CD4-positive, CD25-positive, alpha-beta regulatory T cell (primary cell): ENCODE measurements around the gene DUSP2. TPM values are rescaled to one million over a fixed set of nuclear protein-coding genes. Genes with fewer than 3 reads are reported as not detected.

ENCODE experiments used
- ATAC-seq, 2 donors: fragments of 150-1000 bp; cut with Tn5 transposase; one replicate each; pipeline ENCODE4 v1.10.0; 2021; ENCODE audit warnings: low read depth in 2 of 2, moderate number of reproducible peaks in 2 of 2, moderate library complexity in 1 of 2
- DNase-seq, 3 donors: peaks; one replicate each; pipeline versions ENCODE4 v3.0.0 to v3.0.0-alpha.2; 2012 to 2022; ENCODE audit warnings: mixed read lengths in 1 of 3
- H3K27ac ChIP-seq: one replicate; pipeline ENCODE4 v1.7.0; 2013; ENCODE audit warnings: mild to moderate bottlenecking, low read length; ENCODE audit not compliant: insufficient read depth, poor library complexity, severe bottlenecking
- H3K27me3 ChIP-seq: one replicate; pipeline ENCODE4 v1.7.0; 2013; ENCODE audit warnings: low read length; ENCODE audit not compliant: control insufficient read depth, insufficient read depth
- H3K36me3 ChIP-seq: one replicate; pipeline ENCODE4 v1.7.0; 2013; ENCODE audit warnings: mild to moderate bottlenecking, low read length, moderate library complexity; ENCODE audit not compliant: control insufficient read depth, insufficient read depth
- H3K4me1 ChIP-seq: 2 replicates; pipeline ENCODE4 v1.7.0; 2013; ENCODE audit warnings: mild to moderate bottlenecking, low read length; ENCODE audit not compliant: insufficient read depth, control insufficient read depth, poor library complexity, severe bottlenecking
- H3K4me3 ChIP-seq: one replicate; pipeline ENCODE4 v1.7.0; 2013; ENCODE audit warnings: low read depth, mild to moderate bottlenecking, low read length, moderate library complexity
- H3K9me3 ChIP-seq, 2 experiments: 1 replicate in 1 of 2; 2 replicates in 1 of 2; pipeline ENCODE4 v1.7.0; 2013; ENCODE audit warnings: low read length in 2 of 2, mild to moderate bottlenecking in 1 of 2, moderate library complexity in 1 of 2; ENCODE audit not compliant: control insufficient read depth in 2 of 2
- H3K27ac Mint-ChIP-seq, 3 donors: one replicate each; pipeline ENCODE4 v1.8.0; 2020 to 2022; ENCODE audit warnings: mild to moderate bottlenecking in 3 of 3, mixed read lengths in 3 of 3, moderate library complexity in 2 of 3
- H3K27me3 Mint-ChIP-seq: one replicate; pipeline ENCODE4 v1.8.0; 2022; ENCODE audit warnings: mild to moderate bottlenecking, mixed read lengths
- H3K36me3 Mint-ChIP-seq: one replicate; pipeline ENCODE4 v1.8.0; 2020; ENCODE audit warnings: mixed read lengths
- H3K4me1 Mint-ChIP-seq, 4 donors: one replicate each; pipeline ENCODE4 v1.8.0; 2020 to 2022; ENCODE audit warnings: mixed read lengths in 4 of 4, mild to moderate bottlenecking in 1 of 4
- H3K4me3 Mint-ChIP-seq, 4 donors: one replicate each; pipeline ENCODE4 v1.8.0; 2020 to 2022; ENCODE audit warnings: mild to moderate bottlenecking in 4 of 4, mixed read lengths in 4 of 4, moderate library complexity in 3 of 4
- H3K9me3 Mint-ChIP-seq, 7 donors: one replicate each; pipeline ENCODE4 v1.8.0; 2020 to 2022; ENCODE audit warnings: mixed read lengths in 7 of 7, mild to moderate bottlenecking in 3 of 7, moderate library complexity in 2 of 7
- polyA plus RNA-seq, 4 donors: library from polyadenylated mRNA; unstranded; fragments of 300-500 nt; fragmentation: Illumina TruSeq; gene quantifications; one replicate each; pipeline ENCODE4 v1.2.3, GENCODE V29; 2021
- total RNA-seq: library from RNA; stranded (reverse); gene quantifications from one replicate; pipeline ENCODE4 v1.2.3, GENCODE V29; 2022

The DUSP2 gene
- total and polyA plus RNA-seq, 5 donors from 2014 or later, result 30.8 to 566 (median 47.2) TPM

DNA sequence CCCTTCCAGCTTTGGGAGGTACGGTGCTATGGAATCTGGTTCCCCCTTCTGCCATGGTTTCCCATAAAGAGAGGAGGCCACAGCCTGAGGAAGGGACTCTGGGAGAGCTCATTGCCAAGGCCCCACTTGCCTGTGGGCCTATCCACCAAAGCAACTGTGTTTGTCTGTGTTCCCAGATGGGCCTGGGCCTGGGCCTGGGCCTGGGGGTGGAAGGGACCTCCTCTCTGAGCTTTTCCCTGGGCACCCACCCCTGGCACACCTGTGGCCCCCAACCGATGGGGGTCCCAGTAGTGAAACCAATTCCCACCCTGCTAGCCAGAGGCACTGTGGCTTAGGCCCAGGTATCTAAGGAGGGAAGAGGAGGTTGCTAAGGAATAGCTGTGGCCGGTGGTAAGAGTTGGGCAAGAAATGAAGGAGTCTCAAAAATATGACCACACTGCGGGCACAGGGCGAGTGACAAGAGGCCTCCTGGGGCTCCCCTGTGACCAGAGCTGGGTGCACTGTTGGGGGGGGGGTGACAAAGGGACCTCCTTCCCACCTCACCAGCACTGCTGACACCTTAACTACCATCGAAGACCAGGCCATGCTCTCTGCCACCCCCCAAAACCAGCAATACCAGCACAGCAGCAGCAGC is 4.9 kb upstream of the DUSP2 start:
- Mint-ChIP-seq H3K4me3 (peak overlapping the region in 2 of 4 donors; percentile 68 to 81), H3K36me3 (no peaks in the 10 kb centered on the region), H3K4me1 (peaks cover 10 to 78% (median 29%) of the 10 kb centered on the region in 4 donors), H3K27me3 (peaks cover 4% of the 10 kb centered on the region), H3K27ac (peak overlapping the region in 2 of 3 donors; percentile 65 to 77), H3K9me3 (no peaks in the 10 kb centered on the region)
- H3K27me3 ChIP-seq, result no peaks in the 10 kb centered on the region
- DNase-seq (no peak), ATAC-seq (no peak)
- H3K4me3 ChIP-seq, result no peak overlapping the region
- peaks cover 49% of the 10 kb centered on the region for H3K4me1 ChIP-seq
- no peaks in the 10 kb centered on the region for H3K36me3 ChIP-seq
- H3K9me3 ChIP-seq, result no peaks in the 10 kb centered on the region
- no peak overlapping the region for H3K27ac ChIP-seq

DNA sequence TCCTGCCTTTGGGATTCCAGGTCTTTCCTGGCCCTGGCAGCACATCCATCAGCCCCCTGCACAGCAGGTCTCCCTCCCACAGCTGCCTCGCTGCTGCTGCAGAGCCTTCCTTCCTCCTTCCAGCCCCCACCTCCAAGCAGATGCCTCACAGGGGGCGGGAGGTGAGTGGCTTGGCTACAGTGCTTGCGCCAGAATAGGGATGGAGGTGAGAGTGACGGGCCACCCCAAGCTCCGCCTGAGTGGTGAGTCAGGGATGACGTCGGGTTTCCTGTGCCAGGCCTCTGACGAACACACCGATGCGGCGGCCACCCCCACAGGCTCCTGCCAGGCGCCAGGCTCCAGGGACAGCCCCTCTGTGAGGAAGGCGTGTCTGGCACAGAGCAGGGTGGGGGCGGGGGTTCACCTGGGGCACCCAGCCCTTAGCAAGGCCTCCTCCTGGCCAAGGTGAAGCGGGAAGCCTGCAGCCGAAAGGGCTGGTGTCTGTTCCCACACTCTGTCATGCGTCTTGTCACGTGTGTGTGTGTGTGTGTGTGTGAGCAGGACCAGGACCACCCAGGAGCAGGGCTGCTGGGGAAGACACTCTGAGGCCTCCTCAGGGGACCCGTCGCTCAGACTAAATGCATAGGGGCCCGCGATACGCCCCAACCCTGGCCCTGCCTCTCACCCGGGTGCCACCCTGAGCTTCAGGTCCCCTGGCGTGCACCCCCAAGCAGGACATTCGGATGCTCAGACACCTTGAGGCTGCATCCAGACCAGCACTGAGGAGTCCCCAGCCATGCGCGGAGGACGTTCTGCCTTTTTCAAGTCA is 3.4 kb upstream of the DUSP2 start:
- no peaks in the 10 kb centered on the region for H3K9me3 ChIP-seq
- Mint-ChIP-seq H3K27ac (peak overlapping the region; percentile 93 to 100 (median 100)), H3K9me3 (peaks cover 0 to 2% (median 0%) of the 10 kb centered on the region in 7 donors), H3K4me3 (peak overlapping the region; percentile 88 to 94 (median 91)), H3K4me1 (peaks cover 10 to 83% (median 34%) of the 10 kb centered on the region in 4 donors), H3K36me3 (no peaks in the 10 kb centered on the region), H3K27me3 (peaks cover 12% of the 10 kb centered on the region)
- H3K36me3 ChIP-seq, result peaks cover 3% of the 10 kb centered on the region
- H3K4me3 ChIP-seq, result peak overlapping the region; percentile 45
- peaks cover 58% of the 10 kb centered on the region for H3K4me1 ChIP-seq
- ATAC-seq (peak; percentile 73 to 76), DNase-seq (peak; percentile 97)
- peak overlapping the region; percentile 100 for H3K27ac ChIP-seq
- H3K27me3 ChIP-seq, result no peaks in the 10 kb centered on the region

DNA sequence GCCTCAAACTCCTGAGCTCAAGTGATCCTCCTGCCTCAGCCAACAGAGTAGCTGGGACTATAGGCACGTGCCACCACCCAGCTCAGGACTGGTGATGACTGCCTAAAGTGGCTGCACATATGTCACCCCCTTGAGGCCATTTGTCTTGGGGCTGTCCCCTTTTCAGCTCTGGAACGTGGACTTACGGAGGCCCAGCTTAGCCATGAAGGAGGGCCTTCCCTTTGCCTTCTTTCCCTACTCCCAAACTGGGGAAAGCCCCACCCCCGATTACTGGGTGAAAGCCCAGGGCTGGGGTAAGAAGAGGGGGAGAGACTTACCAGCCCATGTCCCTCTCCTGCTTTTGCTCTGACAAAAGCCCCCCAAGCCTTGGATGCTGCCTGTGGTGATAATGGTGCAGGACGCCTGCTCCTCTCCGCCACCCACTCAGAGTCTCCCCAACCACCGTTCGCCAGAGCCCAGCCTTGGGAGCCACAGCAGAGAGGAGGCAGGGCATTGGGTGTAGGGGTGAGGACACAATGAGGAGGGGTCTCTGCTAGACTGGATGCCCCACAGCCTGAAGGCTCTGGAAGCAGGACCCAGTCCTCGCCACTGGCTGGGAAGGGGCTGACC is 2.5 kb upstream of the DUSP2 start:
- peak overlapping the region; percentile 98 to 100 (median 100) for H3K27ac Mint-ChIP-seq
- DNase-seq, result peak in 1 of 3 donors; percentile 42
- peaks cover 12% of the 10 kb centered on the region for H3K27me3 Mint-ChIP-seq
- peak overlapping the region; percentile 26 for H3K4me3 ChIP-seq
- H3K36me3 ChIP-seq, result peaks cover 7% of the 10 kb centered on the region
- H3K9me3 Mint-ChIP-seq, result peaks cover 0 to 2% (median 0%) of the 10 kb centered on the region in 7 donors
- peaks cover 10 to 84% (median 35%) of the 10 kb centered on the region in 4 donors for H3K4me1 Mint-ChIP-seq
- no peaks in the 10 kb centered on the region for H3K27me3 ChIP-seq
- H3K4me1 ChIP-seq, result peaks cover 64% of the 10 kb centered on the region
- peak overlapping the region; percentile 68 to 94 (median 90) for H3K4me3 Mint-ChIP-seq
- ATAC-seq, result no peak
- peak overlapping the region; percentile 100 for H3K27ac ChIP-seq
- no peaks in the 10 kb centered on the region for H3K36me3 Mint-ChIP-seq
- no peaks in the 10 kb centered on the region for H3K9me3 ChIP-seq

DNA sequence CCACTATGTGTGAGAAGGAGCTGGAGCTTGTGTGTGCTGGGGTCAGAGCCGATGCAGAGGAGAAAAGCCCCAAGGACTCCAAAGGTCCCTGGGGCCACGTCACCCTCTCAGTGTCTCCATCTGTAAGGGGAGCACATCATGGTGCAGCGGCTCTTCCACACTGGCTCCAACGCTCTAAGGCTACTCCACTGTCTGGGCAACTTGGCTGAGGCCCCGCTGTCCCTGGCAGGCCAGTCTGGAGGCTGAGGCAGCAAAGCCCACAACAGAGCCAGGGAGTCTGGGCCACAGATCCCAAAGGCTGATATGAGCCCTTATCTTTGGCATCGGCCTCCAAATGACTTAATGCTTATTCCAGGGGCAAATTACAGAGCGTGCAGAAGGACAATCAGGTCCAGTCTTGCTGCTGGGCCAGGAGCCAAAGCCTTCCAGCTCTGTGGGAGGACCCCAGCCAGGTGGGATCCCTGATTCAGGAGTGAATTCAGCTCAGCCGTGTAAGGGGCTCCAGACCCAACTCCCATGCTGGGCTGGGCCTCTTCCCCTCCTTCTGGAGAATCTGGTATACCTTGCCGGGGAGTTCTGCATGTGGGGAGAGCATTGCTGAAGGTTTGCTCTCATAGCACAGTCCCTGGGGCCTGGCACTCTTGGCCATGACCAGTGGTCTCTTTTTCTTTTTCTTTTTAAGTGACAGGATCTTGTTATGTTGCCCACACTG is 1.8 kb upstream of the DUSP2 start:
- peak overlapping the region; percentile 72 for H3K4me3 ChIP-seq
- no peak for ATAC-seq
- H3K27ac ChIP-seq, result peak overlapping the region; percentile 100
- H3K27me3 ChIP-seq, result no peaks in the 10 kb centered on the region
- Mint-ChIP-seq H3K4me1 (peaks cover 13 to 86% (median 36%) of the 10 kb centered on the region in 4 donors), H3K9me3 (peaks cover 0 to 2% (median 0%) of the 10 kb centered on the region in 7 donors), H3K27me3 (peaks cover 12% of the 10 kb centered on the region), H3K27ac (peak overlapping the region; percentile 98 to 100 (median 100)), H3K4me3 (peak overlapping the region; percentile 49 to 94 (median 90)), H3K36me3 (peaks cover 2% of the 10 kb centered on the region)
- H3K9me3 ChIP-seq, result no peaks in the 10 kb centered on the region
- H3K4me1 ChIP-seq, result peaks cover 70% of the 10 kb centered on the region
- no peak for DNase-seq
- H3K36me3 ChIP-seq, result peaks cover 7% of the 10 kb centered on the region

DNA sequence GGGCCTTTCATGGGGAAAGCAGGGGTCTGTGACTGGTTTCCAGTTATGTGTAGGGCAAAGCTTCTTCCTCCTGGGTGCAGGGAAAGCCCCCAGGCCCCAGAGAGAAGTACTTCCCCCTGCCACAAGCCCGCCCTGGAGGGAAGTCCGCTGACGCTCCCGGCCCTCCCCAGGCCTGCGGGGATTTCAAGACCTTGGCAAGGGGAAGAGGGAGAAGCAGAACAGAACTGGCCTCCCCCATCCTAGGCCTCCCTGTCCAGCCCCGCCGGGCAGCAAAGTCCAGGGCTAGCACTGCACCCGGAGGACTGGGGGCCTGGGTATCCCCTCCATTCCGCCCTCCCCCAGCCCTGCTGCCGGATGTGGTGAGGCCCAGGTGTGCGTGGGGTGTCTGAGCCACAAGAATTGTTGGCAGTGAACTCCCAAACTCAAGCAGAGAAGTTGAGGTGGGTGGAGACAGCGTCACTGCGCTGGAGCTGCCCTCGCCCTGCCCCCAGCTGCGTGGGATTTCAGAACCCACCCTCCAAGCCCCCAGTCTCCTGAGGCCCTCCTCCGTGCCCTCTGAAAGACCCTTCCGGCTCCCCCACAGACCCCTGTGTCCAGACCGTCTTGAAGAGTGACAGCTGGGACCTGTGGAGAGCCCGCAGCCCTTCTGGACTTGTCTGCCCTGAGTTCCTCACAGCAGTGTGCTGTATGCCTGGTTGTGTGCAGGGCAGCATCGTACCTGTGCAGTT is 1.1 kb upstream of the DUSP2 start:
- H3K27me3 Mint-ChIP-seq, result peaks cover 12% of the 10 kb centered on the region
- DNase-seq (peak; percentile 82 to 95 (median 94)), ATAC-seq (peak; percentile 48 to 52)
- H3K4me1 ChIP-seq, result peaks cover 70% of the 10 kb centered on the region
- peaks cover 5% of the 10 kb centered on the region for H3K36me3 Mint-ChIP-seq
- peak overlapping the region; percentile 49 to 94 (median 90) for H3K4me3 Mint-ChIP-seq
- peak overlapping the region; percentile 98 to 100 (median 100) for H3K27ac Mint-ChIP-seq
- no peaks in the 10 kb centered on the region for H3K9me3 ChIP-seq
- H3K27ac ChIP-seq, result peak overlapping the region; percentile 100
- H3K27me3 ChIP-seq, result no peaks in the 10 kb centered on the region
- H3K9me3 Mint-ChIP-seq, result peaks cover 0 to 2% (median 0%) of the 10 kb centered on the region in 7 donors
- H3K36me3 ChIP-seq, result peaks cover 7% of the 10 kb centered on the region
- H3K4me3 ChIP-seq, result peak overlapping the region; percentile 72
- H3K4me1 Mint-ChIP-seq, result peaks cover 17 to 84% (median 35%) of the 10 kb centered on the region in 4 donors

DNA sequence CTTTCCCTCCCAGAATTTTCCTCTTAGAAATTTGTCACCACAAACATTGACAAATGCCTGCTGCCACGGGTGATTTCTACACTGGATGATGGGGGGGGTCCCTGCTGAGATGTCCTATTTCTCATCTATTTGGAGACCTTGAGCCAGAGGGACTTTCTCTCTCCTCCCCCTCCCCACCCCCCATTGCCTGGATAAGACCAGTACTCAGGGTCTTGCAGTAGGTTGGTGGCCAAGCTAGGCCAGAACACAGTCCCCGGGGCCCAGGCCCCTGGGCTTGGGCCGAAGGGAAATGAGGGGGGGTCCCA is 560 bp upstream of the DUSP2 start:
- Histone ChIP-seq H3K27ac (peak overlapping the region; percentile 100), H3K4me1 (peaks cover 65% of the 10 kb centered on the region), H3K27me3 (no peaks in the 10 kb centered on the region), H3K4me3 (peak overlapping the region; percentile 72), H3K36me3 (peaks cover 7% of the 10 kb centered on the region), H3K9me3 (no peaks in the 10 kb centered on the region)
- DNase-seq, result no peak
- H3K36me3 Mint-ChIP-seq, result peaks cover 5% of the 10 kb centered on the region
- H3K9me3 Mint-ChIP-seq, result peaks cover 0 to 2% (median 0%) of the 10 kb centered on the region in 7 donors
- H3K4me1 Mint-ChIP-seq, result peaks cover 17 to 83% (median 33%) of the 10 kb centered on the region in 4 donors
- no peak for ATAC-seq
- H3K27me3 Mint-ChIP-seq, result peaks cover 12% of the 10 kb centered on the region
- H3K4me3 Mint-ChIP-seq, result peak overlapping the region; percentile 49 to 94 (median 90)
- H3K27ac Mint-ChIP-seq, result peak overlapping the region; percentile 98 to 100 (median 100)
